ENCODE data around the gene OR51S1. TPM values are rescaled to one million over a fixed set of nuclear protein-coding genes. Genes with fewer than 3 reads are reported as not detected.

OR51S1 gene
- not detected for total RNA-seq

GRCh38 chr11:4848908-4849532 lies at the start of gene OR51S1:
TSS of gene OR51S1 (minus strand) at chr11:4849208. CDS start at chr11:4849208, 0 bp downstream.
- no peak within 1 kb of the TSS for H3K4me3 ChIP-seq
- TF ChIP-seq CTCF (IDR thresholded peaks at IDR 0.05): no peak
- TF ChIP-seq POLR2AphosphoS5 (IDR thresholded peaks at IDR 0.05): no peak
- no peak for TF ChIP-seq POLR2A (IDR thresholded peaks at IDR 0.05)
- no peaks in the 10 kb centered on the region for H3K27me3 ChIP-seq (replicated peaks; ENCODE audit: insufficient read depth)
- WGBS: 80% methylated on average over 9 of the region's 9 CpGs
- DNase-seq (ENCODE audit: low spot score): no peak
- no peak within 1 kb of the TSS for H3K27ac ChIP-seq
- H3K36me3 ChIP-seq: no peaks in the 10 kb centered on the region
- intact Hi-C loops (cut with DNase I): no loop called here
- no peaks in the 10 kb centered on the region for H3K9me3 ChIP-seq
- H3K4me1 ChIP-seq (replicated peaks): no peaks in the 10 kb centered on the region

- no peaks in the 10 kb centered on the region for H3K9me3 ChIP-seq
- no peaks in the 10 kb centered on the region for H3K4me1 ChIP-seq (replicated peaks)
- no peaks in the 10 kb centered on the region for H3K27me3 ChIP-seq (replicated peaks; ENCODE audit: insufficient read depth)
- H3K27ac ChIP-seq: no peak overlapping the region
- H3K36me3 ChIP-seq: no peaks in the 10 kb centered on the region
- 89% methylated on average over 1 of the region's 1 CpG for WGBS
- intact Hi-C loops (cut with DNase I): no loop called here
- H3K4me3 ChIP-seq: no peak overlapping the region
- no peak for TF ChIP-seq POLR2A (IDR thresholded peaks at IDR 0.05)
- TF ChIP-seq CTCF (IDR thresholded peaks at IDR 0.05): peak in 1 of 4 experiments; percentile 32
- no peak for TF ChIP-seq POLR2AphosphoS5 (IDR thresholded peaks at IDR 0.05)
- DNase-seq (ENCODE audit: low spot score): no peak
Observed at GRCh38 chr11:4891996-4892640, 43.1 kb upstream of the OR51S1 start.

GRCh38 chr11:4890279-4890678 lies 41.3 kb upstream of the OR51S1 start:
- intact Hi-C loops (cut with DNase I): no loop called here
- no peak for DNase-seq (ENCODE audit: low spot score)
- TF ChIP-seq POLR2AphosphoS5 (IDR thresholded peaks at IDR 0.05): no peak
- TF ChIP-seq CTCF (IDR thresholded peaks at IDR 0.05): no peak
- TF ChIP-seq POLR2A (IDR thresholded peaks at IDR 0.05): no peak
- Histone ChIP-seq H3K27ac (no peak overlapping the region), H3K36me3 (no peaks in the 10 kb centered on the region), H3K27me3 (replicated peaks; ENCODE audit: insufficient read depth) (no peaks in the 10 kb centered on the region), H3K9me3 (no peaks in the 10 kb centered on the region), H3K4me1 (replicated peaks) (no peaks in the 10 kb centered on the region), H3K4me3 (no peak overlapping the region)
- WGBS: 90% methylated on average over 2 of the region's 2 CpGs

GRCh38 chr11:4887591-4887990 lies 38.6 kb upstream of the OR51S1 start:
- Histone ChIP-seq H3K27me3 (replicated peaks; ENCODE audit: insufficient read depth) (no peaks in the 10 kb centered on the region), H3K36me3 (no peaks in the 10 kb centered on the region), H3K27ac (no peak overlapping the region), H3K4me3 (no peak overlapping the region), H3K9me3 (no peaks in the 10 kb centered on the region), H3K4me1 (replicated peaks) (no peaks in the 10 kb centered on the region)
- intact Hi-C loops (cut with DNase I): no loop called here
- DNase-seq (ENCODE audit: low spot score): no peak
- WGBS: 0% methylated on average over 1 of the region's 1 CpG
- TF ChIP-seq POLR2A (IDR thresholded peaks at IDR 0.05) (no peak), POLR2AphosphoS5 (IDR thresholded peaks at IDR 0.05) (no peak), CTCF (IDR thresholded peaks at IDR 0.05) (no peak)

GRCh38 chr11:4886186-4886585 lies 37.2 kb upstream of the OR51S1 start:
- H3K4me3 ChIP-seq: no peak overlapping the region
- no peaks in the 10 kb centered on the region for H3K36me3 ChIP-seq
- no peak for DNase-seq (ENCODE audit: low spot score)
- H3K27me3 ChIP-seq (replicated peaks; ENCODE audit: insufficient read depth): no peaks in the 10 kb centered on the region
- TF ChIP-seq POLR2A (IDR thresholded peaks at IDR 0.05) (no peak), CTCF (IDR thresholded peaks at IDR 0.05) (no peak), POLR2AphosphoS5 (IDR thresholded peaks at IDR 0.05) (no peak)
- no peaks in the 10 kb centered on the region for H3K4me1 ChIP-seq (replicated peaks)
- H3K9me3 ChIP-seq: no peaks in the 10 kb centered on the region
- intact Hi-C loops (cut with DNase I): no loop called here
- WGBS: 36% methylated on average over 3 of the region's 3 CpGs
- H3K27ac ChIP-seq: no peak overlapping the region
